Posterior cingulate gyrus (tissue), 11 donors: ENCODE results near the gene CD68.
A peak's percentile ranks its signal among the peaks of the same experiment; 100 is the strongest.
"Not testable (repeated sequence)": the region's sequence is repeated elsewhere in the genome, so short reads cannot be mapped to it uniquely, and the experiment has no call there.

Source experiments
- DNase-seq, 10 donors: peaks; one replicate each; pipeline versions ENCODE4 v3.0.0 to v3.0.0-alpha.2; 2020 to 2021; ENCODE audit warnings: mixed read lengths in 3 of 10
- intact Hi-C: fragments of 100-400 bp; cut with DNase I; formaldehyde crosslinking; loops from one replicate; pipeline ENCODE4 v1.15.1; 2023

CD68 gene

DNA sequence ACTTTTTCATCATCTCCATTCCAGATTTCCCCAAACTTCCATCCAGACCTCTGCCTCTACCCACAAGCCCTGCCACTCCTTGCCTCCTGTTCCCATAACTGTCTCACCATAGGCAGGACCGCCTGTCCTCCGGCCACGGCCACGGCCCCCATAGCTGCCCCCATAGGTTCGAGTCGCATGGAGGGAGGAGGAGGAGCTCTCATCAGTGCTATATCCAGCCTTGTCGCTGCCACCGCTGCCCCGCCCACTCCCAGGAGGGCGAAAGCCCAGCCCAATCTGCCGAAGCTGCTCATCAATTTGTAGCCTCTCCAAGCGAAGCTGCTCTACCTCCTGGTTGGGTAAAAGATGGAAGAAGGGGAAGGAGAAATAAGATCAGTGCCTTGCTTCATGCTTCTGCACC, 13.9 kb downstream of the CD68 start:
- peak in 1 of 10 donors; percentile 80 for DNase-seq
- intact Hi-C loops, result no loop called here

DNA sequence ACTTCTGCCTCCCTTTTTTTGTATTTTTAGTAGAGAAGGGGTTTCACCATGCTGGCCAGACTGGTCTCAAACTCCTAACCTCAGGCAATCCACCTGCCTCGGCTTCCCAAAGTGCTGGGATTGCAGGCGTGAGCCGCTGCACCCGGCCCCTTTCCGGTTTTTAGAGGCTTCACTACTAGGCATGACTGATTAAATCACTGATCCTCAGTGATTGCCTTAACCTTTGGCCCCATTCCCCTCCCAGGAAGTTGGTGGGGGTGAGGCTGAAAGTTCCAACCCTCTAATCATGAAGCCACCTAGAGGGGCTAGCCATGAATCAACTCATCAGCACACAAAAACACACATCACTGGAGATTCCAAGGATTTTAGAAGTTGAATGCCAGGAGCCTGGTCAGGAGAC, 18.1 kb downstream of the CD68 start:
- intact Hi-C loops, result not testable (repeated sequence)
- peak in 1 of 10 donors; percentile 17 for DNase-seq

- DNase-seq, result no peak
- intact Hi-C loops, result no loop called here
Observed at GRCh38 chr17:7606280-7606679, 26.8 kb downstream of the CD68 start.

- intact Hi-C loops, result no loop called here
- peak in 1 of 10 donors; percentile 62 for DNase-seq
Observed at GRCh38 chr17:7610641-7611040, 31.2 kb downstream of the CD68 start.

- intact Hi-C loops, result no loop called here
- DNase-seq, result no peak
Observed at GRCh38 chr17:7611635-7612293, 32.3 kb downstream of the CD68 start.

- intact Hi-C loops, result no loop called here
- DNase-seq, result no peak
Observed at GRCh38 chr17:7612294-7612640, 32.8 kb downstream of the CD68 start.

- DNase-seq, result no peak
- intact Hi-C loops, result loop anchor here (2.0 kb wide), 1 partner anchor 73 kb away; the partner anchor contains the start of gene TP53
Observed at GRCh38 chr17:7613769-7614424, 34.5 kb downstream of the CD68 start.

- intact Hi-C loops, result loop anchor here (2.0 kb wide), 1 partner anchor 72 kb away; the partner anchor contains the start of gene TP53
- DNase-seq, result peak; percentile 99 to 100 (median 100)
Observed at GRCh38 chr17:7614425-7615264, 35.2 kb downstream of the CD68 start, which contains the start of gene FXR2. Gene FXR2 (minus strand): TSS chr17:7614897. CDS start chr17:7614532, 365 bp downstream.

DNA sequence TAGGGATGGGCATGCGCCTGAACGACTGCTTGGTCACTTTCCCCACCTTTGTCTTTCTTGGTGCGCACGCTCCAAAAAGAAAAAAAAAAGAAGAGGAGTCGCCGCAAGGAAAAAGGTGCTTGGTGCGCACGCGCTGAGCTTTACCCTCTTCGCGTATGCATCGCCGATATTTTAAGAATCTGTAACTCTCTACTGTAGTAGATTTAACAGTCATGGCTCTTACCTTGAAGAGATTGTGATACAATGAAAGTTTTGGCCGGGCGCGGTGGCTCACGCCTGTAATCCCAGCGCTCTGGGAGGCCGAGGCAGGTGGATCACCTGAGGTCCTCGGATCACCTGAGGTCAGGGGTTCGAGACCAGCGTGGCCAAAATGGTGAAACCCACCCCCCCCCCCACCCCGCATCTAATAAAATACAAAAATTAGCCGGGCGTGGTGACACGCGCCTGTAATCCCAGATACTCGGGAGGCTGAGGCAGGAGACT, 35.9 kb downstream of the CD68 start:
- intact Hi-C loops, result loop anchor here (2.0 kb wide), 1 partner anchor 71 kb away; the partner anchor contains the start of gene TP53
- no peak for DNase-seq

DNA sequence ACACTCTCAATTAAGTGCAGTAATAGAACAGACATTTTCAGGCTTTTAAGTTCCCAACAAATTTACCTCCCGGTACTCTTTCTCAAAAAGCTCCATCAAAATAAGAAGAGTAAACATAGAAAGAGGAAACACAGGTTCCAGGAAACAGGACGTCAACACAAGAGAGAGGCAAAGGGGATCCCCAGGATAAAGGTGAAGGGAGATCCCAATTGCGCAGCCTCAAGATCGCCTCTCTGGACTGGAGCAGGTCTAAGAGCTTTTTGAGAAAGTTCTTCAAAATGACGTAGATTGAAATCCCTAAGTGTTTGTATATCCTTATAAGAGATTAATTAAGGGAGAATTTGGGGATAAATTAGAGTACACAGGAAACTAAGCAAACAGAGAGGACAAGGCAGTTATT, 39.2 kb downstream of the CD68 start:
- no peak for DNase-seq
- intact Hi-C loops, result no loop called here

DNA sequence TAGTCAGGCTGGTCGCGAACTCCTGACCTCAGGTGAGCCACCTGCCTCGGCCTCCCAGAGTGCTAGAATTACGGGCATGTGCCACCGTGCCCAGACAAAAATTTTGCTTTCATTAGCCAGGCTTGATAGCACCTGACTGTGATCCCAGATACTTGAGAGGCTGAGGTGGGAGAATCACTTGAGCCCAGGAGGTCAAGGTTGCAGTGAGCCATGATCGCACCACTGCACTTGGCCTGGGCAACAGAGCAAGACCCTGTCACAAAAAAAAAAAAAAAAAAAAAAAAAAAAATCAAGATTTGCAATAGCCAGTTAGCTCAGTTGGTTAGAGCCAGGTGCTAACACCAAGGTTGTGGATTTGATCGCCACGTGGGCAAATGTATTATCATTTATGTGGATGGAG, 41.4 kb downstream of the CD68 start:
- peak in 1 of 10 donors; percentile 49 for DNase-seq
- intact Hi-C loops, result no loop called here

DNA sequence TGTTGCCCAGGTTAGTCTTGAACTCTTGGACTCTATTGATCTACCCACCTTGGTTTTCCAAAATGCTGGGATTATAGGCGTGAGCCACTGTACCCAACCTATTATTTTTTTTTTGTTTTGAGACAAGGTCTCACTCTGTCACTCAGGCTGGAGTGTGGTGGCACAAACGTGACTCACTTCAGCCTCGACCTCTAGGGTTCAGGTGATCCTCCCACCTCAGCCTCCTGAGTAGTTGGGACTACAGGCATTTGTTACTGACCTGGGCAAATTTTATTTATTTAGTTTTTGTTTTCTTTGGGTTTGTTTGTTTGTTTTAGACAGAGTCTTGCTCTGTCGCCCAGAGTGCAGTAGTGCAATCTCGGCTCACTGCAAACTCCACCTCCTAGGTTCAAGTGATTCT, 44.2 kb downstream of the CD68 start:
- peak in 2 of 10 donors; percentile 12 to 34 for DNase-seq
- intact Hi-C loops, result no loop called here

DNA sequence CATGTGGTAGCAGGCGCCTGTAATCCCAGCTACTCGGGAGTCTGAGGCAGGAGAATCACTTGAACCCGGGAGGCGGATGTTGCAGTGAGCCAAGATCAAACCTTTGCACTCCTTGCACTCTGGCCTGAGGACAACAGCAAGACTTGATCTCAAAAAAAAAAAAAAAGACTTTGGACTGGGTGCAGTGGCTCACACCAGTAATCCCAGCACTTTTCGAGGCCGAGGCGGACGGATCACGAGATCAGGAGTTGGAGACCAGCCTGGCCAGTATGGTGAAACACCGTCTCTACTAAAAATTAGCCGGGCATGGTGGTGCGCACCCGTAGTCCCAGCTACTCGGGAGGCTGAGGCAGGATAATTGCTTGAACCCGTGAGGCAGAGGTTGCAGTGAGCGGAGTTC, 46.3 kb downstream of the CD68 start:
- peak in 1 of 10 donors; percentile 22 for DNase-seq
- intact Hi-C loops, result not testable (repeated sequence)

- DNase-seq, result peak in 2 of 10 donors; percentile 52 to 76
- intact Hi-C loops, result no loop called here
Observed at GRCh38 chr17:7626307-7626706, 46.9 kb downstream of the CD68 start.

GRCh38 chr17:7626956-7627249, 47.5 kb downstream of the CD68 start:
- peak in 1 of 10 donors; percentile 30 for DNase-seq
- intact Hi-C loops, result no loop called here

GRCh38 chr17:7627250-7628121, 48.0 kb downstream of the CD68 start, which contains the start of gene SAT2:
Gene SAT2 (minus strand): TSS chr17:7627821. CDS start chr17:7627635, 186 bp downstream.
- peak; percentile 91 to 99 (median 94) for DNase-seq
- intact Hi-C loops, result no loop called here

GRCh38 chr17:7629939-7630571, 50.6 kb downstream of the CD68 start, which contains the start of gene SHBG:
Gene SHBG (plus strand): TSS chr17:7630135. CDS start chr17:7630173, 38 bp downstream.
- DNase-seq, result peak in 2 of 10 donors; percentile 49 to 71
- intact Hi-C loops, result no loop called here
